ENCODE data around the gene OCA2. TPM values are rescaled to one million over a fixed set of nuclear protein-coding genes. Genes with fewer than 3 reads are reported as not detected.

The OCA2 gene
- total RNA-seq, 1 experiment from 2014 or later, result 0.13 TPM

DNA sequence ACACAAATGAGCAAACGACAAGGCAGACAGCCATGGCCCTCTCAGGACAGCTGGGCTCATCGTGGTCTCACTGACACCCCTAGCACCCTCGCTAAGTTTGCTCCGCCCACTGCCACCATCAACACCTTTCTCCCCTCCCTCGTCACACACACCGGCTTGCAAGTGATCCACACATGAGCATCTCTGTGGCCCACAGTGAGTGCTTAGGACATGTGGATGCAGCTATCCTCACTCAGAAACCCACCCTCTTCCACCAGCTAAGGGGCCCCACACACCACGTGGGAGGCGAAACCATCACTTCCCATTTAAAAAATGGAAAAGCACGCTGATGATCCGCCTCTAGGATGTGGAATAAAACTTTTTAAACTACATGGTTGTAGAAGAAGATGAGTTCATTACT lies 105.6 kb downstream of the OCA2 start:
- Histone ChIP-seq H3K27ac (ENCODE audit: low read length) (no peak overlapping the region), H3K9me3 (ENCODE audit: control insufficient read depth, insufficient read depth, low read depth, low read length) (no peaks in the 10 kb centered on the region), H3K36me3 (ENCODE audit: control insufficient read depth, insufficient read depth, low read length) (no peaks in the 10 kb centered on the region), H3K4me3 (ENCODE audit: low read depth in 2 of 2, low read length in 2 of 2) (no peak overlapping the region), H3K27me3 (ENCODE audit: control insufficient read depth, insufficient read depth, low read length) (no peaks in the 10 kb centered on the region), H3K4me1 (ENCODE audit: control insufficient read depth, insufficient read depth, low read length) (no peaks in the 10 kb centered on the region)
- in situ Hi-C loops (cut with HindIII; ENCODE audit: low pct_unique_long_range_greater_than_20kb, low sequenced_read_pairs), result no loop called here
- TF ChIP-seq, protein P1, sequence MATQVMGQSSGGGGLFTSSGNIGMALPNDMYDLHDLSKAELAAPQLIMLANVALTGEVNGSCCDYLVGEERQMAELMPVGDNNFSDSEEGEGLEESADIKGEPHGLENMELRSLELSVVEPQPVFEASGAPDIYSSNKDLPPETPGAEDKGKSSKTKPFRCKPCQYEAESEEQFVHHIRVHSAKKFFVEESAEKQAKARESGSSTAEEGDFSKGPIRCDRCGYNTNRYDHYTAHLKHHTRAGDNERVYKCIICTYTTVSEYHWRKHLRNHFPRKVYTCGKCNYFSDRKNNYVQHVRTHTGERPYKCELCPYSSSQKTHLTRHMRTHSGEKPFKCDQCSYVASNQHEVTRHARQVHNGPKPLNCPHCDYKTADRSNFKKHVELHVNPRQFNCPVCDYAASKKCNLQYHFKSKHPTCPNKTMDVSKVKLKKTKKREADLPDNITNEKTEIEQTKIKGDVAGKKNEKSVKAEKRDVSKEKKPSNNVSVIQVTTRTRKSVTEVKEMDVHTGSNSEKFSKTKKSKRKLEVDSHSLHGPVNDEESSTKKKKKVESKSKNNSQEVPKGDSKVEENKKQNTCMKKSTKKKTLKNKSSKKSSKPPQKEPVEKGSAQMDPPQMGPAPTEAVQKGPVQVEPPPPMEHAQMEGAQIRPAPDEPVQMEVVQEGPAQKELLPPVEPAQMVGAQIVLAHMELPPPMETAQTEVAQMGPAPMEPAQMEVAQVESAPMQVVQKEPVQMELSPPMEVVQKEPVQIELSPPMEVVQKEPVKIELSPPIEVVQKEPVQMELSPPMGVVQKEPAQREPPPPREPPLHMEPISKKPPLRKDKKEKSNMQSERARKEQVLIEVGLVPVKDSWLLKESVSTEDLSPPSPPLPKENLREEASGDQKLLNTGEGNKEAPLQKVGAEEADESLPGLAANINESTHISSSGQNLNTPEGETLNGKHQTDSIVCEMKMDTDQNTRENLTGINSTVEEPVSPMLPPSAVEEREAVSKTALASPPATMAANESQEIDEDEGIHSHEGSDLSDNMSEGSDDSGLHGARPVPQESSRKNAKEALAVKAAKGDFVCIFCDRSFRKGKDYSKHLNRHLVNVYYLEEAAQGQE (IDR thresholded peaks at IDR 0.05; ENCODE audit: insufficient read depth in 1 of 2, low read depth in 2 of 2, low read length in 1 of 2), result no peak
- TF ChIP-seq POLR2AphosphoS5 (IDR thresholded peaks at IDR 0.05; ENCODE audit: low read depth, low read length), result no peak
- TF ChIP-seq TCF7L2 (IDR thresholded peaks at IDR 0.05; ENCODE audit: low read depth, low read length), result no peak
- TF ChIP-seq, protein P2, sequence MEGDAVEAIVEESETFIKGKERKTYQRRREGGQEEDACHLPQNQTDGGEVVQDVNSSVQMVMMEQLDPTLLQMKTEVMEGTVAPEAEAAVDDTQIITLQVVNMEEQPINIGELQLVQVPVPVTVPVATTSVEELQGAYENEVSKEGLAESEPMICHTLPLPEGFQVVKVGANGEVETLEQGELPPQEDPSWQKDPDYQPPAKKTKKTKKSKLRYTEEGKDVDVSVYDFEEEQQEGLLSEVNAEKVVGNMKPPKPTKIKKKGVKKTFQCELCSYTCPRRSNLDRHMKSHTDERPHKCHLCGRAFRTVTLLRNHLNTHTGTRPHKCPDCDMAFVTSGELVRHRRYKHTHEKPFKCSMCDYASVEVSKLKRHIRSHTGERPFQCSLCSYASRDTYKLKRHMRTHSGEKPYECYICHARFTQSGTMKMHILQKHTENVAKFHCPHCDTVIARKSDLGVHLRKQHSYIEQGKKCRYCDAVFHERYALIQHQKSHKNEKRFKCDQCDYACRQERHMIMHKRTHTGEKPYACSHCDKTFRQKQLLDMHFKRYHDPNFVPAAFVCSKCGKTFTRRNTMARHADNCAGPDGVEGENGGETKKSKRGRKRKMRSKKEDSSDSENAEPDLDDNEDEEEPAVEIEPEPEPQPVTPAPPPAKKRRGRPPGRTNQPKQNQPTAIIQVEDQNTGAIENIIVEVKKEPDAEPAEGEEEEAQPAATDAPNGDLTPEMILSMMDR (IDR thresholded peaks at IDR 0.05), result no peak
- no peak for TF ChIP-seq SIN3A (IDR thresholded peaks at IDR 0.05; ENCODE audit: borderline replicate concordance, insufficient read depth, low read depth, low read length)
- POLR2A ChIA-PET, result no interaction called here
- no peak for ATAC-seq
- no TSS peak for BruUV-seq (replicated peaks)
- intact Hi-C loops (cut with micrococcal nuclease; ENCODE audit: unreplicated experiment), result no loop called here
- DNase-seq (ENCODE audit: low read depth, low spot score), result no peak
- CTCF ChIA-PET, result no interaction called here

- BruUV-seq (replicated peaks), result no TSS peak
- ATAC-seq (no peak), DNase-seq (ENCODE audit: low read depth, low spot score) (no peak)
- Histone ChIP-seq H3K27me3 (ENCODE audit: control insufficient read depth, insufficient read depth, low read length) (no peaks in the 10 kb centered on the region), H3K4me1 (ENCODE audit: control insufficient read depth, insufficient read depth, low read length) (no peaks in the 10 kb centered on the region), H3K9me3 (ENCODE audit: control insufficient read depth, insufficient read depth, low read depth, low read length) (no peaks in the 10 kb centered on the region), H3K27ac (ENCODE audit: low read length) (no peak overlapping the region), H3K36me3 (ENCODE audit: control insufficient read depth, insufficient read depth, low read length) (no peaks in the 10 kb centered on the region), H3K4me3 (ENCODE audit: low read depth in 2 of 2, low read length in 2 of 2) (no peak overlapping the region)
- ChIA-PET CTCF (interaction anchor here (0.6 kb wide), 1 partner anchor 31 kb away, joined by 3 read pairs; no protein-coding TSS in a partner anchor), POLR2A (no interaction called here)
- in situ Hi-C loops (cut with HindIII; ENCODE audit: low pct_unique_long_range_greater_than_20kb, low sequenced_read_pairs) (no loop called here), intact Hi-C loops (cut with micrococcal nuclease; ENCODE audit: unreplicated experiment) (no loop called here)
- TF ChIP-seq, protein P1 (IDR thresholded peaks at IDR 0.05; ENCODE audit: insufficient read depth in 1 of 2, low read depth in 2 of 2, low read length in 1 of 2), result no peak
- TF ChIP-seq, protein P2 (IDR thresholded peaks at IDR 0.05), result no peak
- TF ChIP-seq POLR2AphosphoS5 (IDR thresholded peaks at IDR 0.05; ENCODE audit: low read depth, low read length), result no peak
- no peak for TF ChIP-seq TCF7L2 (IDR thresholded peaks at IDR 0.05; ENCODE audit: low read depth, low read length)
- TF ChIP-seq SIN3A (IDR thresholded peaks at IDR 0.05; ENCODE audit: borderline replicate concordance, insufficient read depth, low read depth, low read length), result no peak
Observed at GRCh38 chr15:27990521-27991515, 108.3 kb downstream of the OCA2 start.

Data from Panc1 (cell line).